Activated CD4-positive, alpha-beta T cell treated with anti-CD3 and anti-CD28 coated beads for 24 hours (primary cell): ENCODE results near the gene HPN.
A peak's percentile ranks its signal among the peaks of the same experiment; 100 is the strongest.
"Not testable (repeated sequence)": the region's sequence is repeated elsewhere in the genome, so short reads cannot be mapped to it uniquely, and the experiment has no call there.

Source experiments
- DNase-seq, 2 donors: peaks; one replicate each; pipeline ENCODE4 v3.0.0-alpha.2; 2020; ENCODE audit warnings: low read depth in 2 of 2

Gene HPN

GRCh38 chr19:35083691-35084508, 42.4 kb downstream of the HPN start:
- no peak for DNase-seq

GRCh38 chr19:35084509-35084762, 42.9 kb downstream of the HPN start:
- no peak for DNase-seq

GRCh38 chr19:35085947-35086346, 44.4 kb downstream of the HPN start:
- no peak for DNase-seq

- no peak for DNase-seq
Observed at GRCh38 chr19:35086455-35086854, 44.9 kb downstream of the HPN start.

GRCh38 chr19:35087393-35087792, 45.9 kb downstream of the HPN start:
- DNase-seq, result no peak

GRCh38 chr19:35088131-35088913, 46.8 kb downstream of the HPN start:
- DNase-seq, result no peak

- no peak for DNase-seq
Observed at GRCh38 chr19:35089554-35089953, 48.0 kb downstream of the HPN start.

- no peak for DNase-seq
Observed at GRCh38 chr19:35090160-35090505, 48.6 kb downstream of the HPN start.

- peak; percentile 31 to 45 for DNase-seq
Observed at GRCh38 chr19:35090506-35091214, 49.1 kb downstream of the HPN start.

GRCh38 chr19:35093430-35093829, 51.9 kb downstream of the HPN start:
- no peak for DNase-seq

- DNase-seq, result no peak
Observed at GRCh38 chr19:35093941-35094647, 52.6 kb downstream of the HPN start.

- DNase-seq, result no peak
Observed at GRCh38 chr19:35094656-35095055, 53.1 kb downstream of the HPN start.

- no peak for DNase-seq
Observed at GRCh38 chr19:35095667-35096368, 54.3 kb downstream of the HPN start.

- no peak for DNase-seq
Observed at GRCh38 chr19:35098413-35099049, 57.0 kb downstream of the HPN start.

GRCh38 chr19:35099155-35099896, 57.8 kb downstream of the HPN start:
- no peak for DNase-seq

- no peak for DNase-seq
Observed at GRCh38 chr19:35099897-35100275, 58.4 kb downstream of the HPN start.

GRCh38 chr19:35100588-35101533, 59.3 kb downstream of the HPN start:
- DNase-seq, result no peak

- not testable (repeated sequence) for DNase-seq
Observed at GRCh38 chr19:35101949-35102348, 60.4 kb downstream of the HPN start.

- not testable (repeated sequence) for DNase-seq
Observed at GRCh38 chr19:35103614-35104013, 62.1 kb downstream of the HPN start.
